A172 (cell line): ENCODE data around the gene TP53BP1. TPM values are rescaled to one million over a fixed set of nuclear protein-coding genes. Genes with fewer than 3 reads are reported as not detected.

Source experiments
- DNase-seq: peaks from one replicate; pipeline ENCODE4 v3.0.0-alpha.2; 2015; ENCODE audit warnings: low spot score
- total RNA-seq: library from RNA; depleted of rRNA; stranded (reverse); fragments of >200 nt; shearing (Covaris generic); gene quantifications from 2 replicates; pipeline ENCODE4 v1.2.3, GENCODE V29; 2014

The TP53BP1 gene
- total RNA-seq, 1 experiment from 2014 or later = 42.3 TPM

DNA sequence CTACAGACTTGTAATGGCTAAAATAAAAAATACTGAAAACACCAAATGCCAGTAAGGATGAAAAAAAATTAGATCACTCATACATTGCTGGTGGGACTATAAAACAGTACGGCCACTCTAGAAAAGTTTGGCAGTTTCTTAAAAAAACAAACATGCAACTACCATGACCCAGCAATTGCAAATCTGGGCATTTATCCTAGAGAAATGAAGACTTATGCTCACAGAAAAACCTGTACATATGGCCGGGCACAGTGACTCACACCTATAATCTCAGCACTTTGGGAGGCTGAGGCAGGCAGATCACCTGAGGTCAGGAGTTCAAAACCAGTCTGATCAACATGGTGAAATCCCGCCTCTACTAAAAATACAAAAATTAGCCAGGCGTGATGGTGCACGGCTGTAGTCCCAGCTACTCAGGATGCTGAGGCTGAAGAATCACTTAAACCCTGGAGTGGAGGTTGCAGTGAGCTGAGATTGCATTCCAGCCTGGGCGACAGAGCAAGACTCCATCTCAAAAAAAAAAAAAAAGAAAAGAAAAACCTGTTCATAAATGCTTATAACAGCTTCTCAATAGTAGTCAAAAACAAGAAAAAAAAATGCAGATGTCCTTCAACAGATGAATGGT is 5.6 kb downstream of the TP53BP1 start:
- DNase-seq = no peak

DNA sequence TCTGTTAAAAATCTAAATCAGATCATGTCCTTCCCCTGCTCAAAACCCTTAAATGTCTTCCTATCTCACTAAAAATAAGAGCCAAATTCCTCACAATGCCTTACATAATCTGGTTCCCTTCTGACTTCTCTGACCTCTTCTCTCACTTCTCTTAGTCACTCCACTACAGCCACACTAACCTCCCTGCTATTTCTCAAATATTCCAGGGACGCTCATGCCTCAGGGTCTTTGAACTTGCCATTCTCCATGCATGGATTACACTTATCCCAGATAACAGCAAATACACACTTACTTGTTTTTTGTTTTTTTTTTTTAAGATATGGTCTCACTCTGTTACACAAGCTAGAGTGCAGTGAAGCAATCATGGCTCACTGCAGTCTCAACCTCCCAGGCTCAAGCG is 8.5 kb downstream of the TP53BP1 start:
- DNase-seq = no peak

DNA sequence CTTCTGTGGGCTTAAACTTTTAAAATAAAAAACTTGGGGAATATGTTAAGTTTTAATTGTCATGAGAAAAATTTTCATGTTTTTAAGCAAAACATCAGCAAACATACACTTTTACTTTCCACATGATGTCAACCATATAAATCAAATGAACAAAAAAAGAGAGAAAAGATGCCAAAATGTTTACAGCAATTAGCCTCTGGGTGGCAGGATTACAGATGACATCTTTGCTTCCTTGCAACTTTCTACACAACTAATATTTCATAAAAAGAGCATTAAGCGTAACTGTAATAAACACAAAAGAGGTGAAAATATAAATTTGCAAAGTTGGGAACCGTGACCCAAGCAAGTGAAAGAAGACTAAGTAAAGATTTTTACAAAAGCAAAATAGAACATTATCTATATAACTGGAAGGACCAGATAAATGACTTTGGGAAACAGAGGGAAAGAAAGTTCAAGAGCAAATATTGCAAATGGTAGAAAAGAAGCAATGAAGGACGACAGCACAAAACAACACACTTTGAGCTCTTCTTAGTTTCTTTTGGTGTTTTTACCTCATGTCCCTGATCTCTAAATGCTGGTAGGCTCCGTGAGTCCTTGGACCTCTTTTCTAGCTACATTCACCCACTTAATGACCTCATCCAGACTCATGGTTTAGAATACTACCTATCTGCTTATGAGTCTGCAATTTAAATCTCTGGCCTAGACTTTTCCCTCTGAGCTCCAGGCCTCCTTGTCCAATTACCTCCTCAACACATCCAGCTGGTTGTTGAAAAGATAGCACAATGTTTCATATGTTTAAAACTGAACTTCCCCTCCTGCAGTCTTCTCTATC is 9.4 kb downstream of the TP53BP1 start:
- DNase-seq = peak; percentile 25

DNA sequence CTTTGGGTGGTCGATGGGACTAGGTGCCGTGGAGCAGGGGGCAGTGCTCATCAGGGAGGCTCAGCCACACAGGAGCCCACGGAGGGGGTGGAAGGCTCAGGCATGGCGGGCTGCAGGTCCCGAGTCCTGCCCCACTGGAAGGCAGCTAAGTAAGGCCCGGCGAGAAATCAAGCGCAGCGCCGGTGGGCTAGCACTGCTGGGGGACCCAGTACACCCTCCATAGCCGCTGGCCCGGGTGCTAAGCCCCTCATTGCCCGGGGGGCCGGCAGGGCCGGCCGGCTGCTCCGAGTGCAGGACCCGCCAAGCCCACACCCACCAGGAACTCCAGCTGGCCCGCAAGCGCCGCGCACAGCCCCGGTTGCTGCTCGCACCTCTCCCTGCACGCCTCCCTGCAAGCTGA is 19.1 kb downstream of the TP53BP1 start:
- DNase-seq = no peak

DNA sequence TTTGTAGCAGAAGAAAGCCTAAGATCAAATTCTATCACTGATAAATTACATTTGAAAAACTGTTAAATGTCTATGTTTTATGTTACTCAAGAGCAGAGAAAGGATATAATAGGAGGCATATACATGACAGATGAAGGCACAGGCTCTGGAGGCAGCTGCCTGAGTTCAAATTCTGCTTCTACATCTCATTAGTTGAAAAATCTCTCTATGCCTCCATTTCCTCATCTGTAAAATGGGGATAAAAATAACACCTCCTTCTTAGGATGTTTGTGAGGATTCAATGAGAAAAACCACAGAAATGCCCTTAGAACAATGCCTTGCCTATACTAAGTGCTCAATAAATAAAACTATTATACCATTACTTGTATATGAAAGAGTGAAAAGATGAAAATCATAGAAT is 21.0 kb downstream of the TP53BP1 start:
- DNase-seq = no peak

DNA sequence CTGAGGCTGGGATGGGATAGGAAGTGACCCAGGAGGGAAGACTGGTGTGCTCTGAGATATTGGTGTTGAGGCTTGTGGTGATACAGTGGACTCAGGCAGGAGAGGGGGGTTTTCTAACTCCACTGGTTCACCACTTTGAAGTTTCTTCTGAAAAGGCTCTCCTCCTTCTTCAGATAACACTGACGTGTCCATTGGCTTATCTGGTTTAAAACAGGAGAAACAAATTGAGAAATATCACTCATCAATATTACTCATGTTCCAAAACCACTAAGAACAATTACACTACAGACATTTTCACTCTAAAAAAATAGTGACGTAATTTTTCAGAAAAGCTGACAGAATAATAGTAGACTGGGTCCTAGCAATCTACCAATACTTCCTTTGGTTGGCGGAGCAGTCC is 23.1 kb downstream of the TP53BP1 start:
- no peak for DNase-seq

DNA sequence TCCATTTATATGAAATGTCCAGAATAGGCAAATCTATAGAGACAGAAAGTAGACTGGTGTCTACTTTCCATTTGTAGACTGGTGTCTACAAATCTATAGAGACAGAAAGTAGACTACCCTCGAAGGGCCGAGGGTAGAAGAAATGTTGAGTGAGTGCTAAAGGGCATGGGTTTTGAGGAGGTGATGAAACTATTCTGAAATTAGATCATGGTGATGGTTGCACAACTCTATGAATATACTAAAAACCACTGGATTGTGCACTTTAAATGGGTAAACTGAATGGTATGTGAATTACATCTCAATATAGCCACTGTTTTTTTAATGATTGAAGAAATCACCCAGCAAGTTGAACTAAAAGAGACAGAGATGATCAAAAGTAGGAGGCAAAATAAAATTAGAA is 27.9 kb downstream of the TP53BP1 start:
- no peak for DNase-seq

GRCh38 chr15:43463998-43464397 is 29.0 kb downstream of the TP53BP1 start:
- DNase-seq = no peak

- no peak for DNase-seq
These were observed 29.4 kb downstream of the TP53BP1 start for GRCh38 chr15:43463507-43463906.

DNA sequence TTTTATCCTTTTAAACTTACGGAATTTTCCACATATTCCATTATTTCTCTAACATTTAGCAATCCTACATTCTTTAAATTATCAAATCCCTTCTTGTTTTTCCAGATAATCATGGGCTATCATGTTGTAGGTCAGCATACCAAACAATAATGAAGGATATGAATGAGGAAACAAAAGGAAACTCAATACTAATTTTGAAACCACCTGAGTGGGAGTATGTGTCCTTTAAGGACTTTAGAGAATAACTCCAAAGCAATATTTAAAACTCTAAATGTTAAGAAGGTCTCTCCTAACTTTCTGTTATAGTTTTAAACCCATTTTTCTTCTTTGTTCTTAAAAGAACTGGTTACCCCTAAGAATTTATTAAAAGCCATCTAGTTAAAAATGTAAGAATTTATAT is 43.0 kb downstream of the TP53BP1 start:
- DNase-seq = no peak

DNA sequence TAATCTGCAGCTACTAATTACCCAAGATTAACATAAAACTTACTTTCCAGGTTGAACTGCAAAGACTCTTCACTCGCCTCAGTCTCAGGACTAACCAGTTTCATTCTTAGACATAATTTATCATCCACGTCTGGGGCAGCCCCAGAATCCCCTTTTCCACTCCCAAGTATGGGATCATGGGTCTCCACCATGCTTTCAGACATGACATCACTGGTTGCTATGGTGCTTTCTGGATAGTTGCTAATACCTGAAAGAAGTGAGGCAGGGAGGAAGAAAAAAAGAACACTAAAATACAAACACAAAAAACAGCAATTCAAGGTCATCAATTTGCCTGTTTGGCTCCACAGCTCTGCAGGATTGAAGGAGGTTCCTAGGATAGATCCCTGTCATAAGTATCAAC is 46.6 kb downstream of the TP53BP1 start:
- DNase-seq = no peak

GRCh38 chr15:43441316-43441715 is 51.6 kb downstream of the TP53BP1 start:
- DNase-seq = peak; percentile 36

DNA sequence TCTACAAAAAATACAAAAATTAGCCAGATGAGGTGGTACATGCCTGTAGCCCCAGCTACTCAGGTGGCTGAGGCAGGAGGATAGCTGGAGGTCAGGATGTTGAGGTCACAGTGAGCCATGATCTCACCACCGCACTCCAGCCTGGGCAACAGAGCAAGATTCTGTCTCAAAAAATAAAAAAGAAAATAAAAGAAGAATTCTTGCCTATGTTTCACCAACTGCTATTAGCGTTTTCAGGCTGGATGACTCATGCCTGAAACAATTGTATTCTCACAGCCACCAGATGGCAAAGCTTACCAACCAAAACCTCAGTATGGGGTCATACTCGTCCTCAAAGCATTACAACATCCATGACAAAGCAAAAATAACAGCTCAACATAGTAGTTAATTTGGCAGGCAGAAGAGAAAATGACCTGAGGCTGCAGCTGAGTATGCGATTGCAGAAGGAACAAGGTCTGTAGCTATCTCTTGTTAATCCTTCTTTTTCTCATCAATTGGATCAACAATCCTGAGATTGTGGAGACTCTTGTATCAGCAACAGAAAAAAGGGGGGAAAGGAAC is 52.2 kb downstream of the TP53BP1 start:
- peak; percentile 95 for DNase-seq

DNA sequence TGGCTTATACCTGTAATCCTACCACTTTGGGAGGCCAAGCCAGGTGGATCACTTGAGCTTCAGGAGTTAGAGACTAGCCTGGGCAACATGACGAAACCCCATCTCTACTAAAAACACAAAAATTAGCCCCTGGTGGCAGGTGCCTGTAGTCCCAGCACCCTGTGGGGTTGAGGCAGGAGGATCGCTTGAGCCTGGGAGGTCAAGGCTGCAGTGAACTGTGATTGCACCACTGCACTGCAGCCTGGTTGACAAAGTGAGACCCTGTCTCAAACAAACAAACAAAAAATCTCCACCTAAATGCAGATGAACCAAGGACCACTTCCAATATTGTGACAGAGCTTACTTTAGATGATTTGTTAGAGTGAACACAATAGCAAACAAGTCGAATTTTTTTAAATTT is 53.7 kb downstream of the TP53BP1 start:
- DNase-seq = no peak

- no peak for DNase-seq
These were observed 56.6 kb downstream of the TP53BP1 start for GRCh38 chr15:43436395-43436794.

DNA sequence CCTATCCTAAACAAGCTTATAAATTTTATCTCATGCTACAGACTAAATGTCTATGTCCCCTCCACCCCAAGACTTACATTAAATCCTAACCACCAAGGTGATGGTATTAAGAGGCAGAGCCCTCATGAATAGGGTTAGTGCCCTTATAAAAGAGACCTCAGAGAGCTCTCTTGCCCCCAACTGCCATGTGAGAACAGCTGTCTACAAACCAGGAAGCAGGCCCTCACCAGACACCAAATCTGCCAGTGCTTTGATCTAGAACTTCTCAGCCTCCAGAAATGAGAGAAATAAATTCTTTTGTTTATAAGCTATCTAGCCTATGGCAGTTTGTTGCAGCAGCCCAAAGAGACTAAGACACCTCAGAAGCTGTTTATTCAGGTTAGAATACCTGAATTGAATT is 58.5 kb downstream of the TP53BP1 start:
- no peak for DNase-seq

- no peak for DNase-seq
These were observed 59.2 kb downstream of the TP53BP1 start for GRCh38 chr15:43433661-43434303.

DNA sequence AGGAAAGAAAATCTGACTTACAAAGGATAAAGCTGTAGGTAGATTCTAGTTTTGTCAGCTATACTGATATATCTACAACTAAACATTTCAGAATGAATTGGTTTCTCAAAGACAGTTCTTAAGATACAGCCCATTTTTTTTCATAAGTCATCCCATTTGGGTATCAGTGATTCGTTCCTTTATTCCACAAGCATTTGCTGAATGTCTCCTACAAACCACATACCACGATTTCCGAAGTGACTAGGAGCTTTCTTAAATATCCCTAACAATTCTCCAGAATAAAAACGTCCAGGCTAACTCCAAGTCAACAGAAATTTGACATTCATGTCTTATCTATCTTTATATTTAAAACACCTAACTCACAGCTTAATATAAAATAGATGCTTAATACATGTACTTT is 59.8 kb downstream of the TP53BP1 start:
- DNase-seq = no peak

GRCh38 chr15:43429687-43430086 is 63.3 kb downstream of the TP53BP1 start:
- DNase-seq = no peak

DNA sequence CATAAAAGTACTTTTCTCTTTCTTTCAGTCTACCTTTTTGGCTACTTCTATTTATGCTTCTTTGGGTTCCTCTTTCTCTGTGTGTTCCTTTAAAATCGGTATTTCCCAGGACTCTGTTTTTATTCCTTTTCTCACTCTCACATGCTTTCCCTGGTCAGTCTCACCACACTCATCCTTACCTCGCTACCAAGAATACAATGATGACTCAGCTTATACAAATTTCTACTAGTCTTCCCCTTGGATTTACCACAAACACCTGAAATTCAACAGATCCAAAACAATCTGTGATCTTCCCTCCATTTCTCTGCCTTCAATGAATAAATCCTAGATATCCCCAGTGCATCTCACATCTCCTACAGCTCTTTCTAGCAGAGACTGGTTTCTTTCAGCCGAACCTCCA is 69.2 kb downstream of the TP53BP1 start:
- peak; percentile 7 for DNase-seq

DNA sequence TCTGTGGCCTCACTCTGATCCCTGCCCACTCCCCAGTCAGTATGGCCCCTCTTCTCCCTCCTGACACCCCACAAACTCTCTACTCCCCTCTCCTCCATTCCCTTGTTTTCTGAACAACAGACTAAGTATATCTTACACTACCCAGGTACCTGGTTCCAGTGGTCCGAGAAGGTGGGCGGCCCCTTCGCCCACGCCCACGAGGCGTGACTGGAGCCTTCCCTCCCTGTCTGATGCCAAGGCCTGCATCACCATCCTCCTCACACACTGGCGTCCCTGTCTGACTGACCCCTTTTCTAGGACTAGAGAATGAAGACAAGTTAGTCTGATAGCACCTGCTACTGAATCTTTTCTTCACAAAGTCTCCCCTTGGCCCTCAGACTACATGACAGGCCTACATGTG is 72.1 kb downstream of the TP53BP1 start:
- DNase-seq = no peak

DNA sequence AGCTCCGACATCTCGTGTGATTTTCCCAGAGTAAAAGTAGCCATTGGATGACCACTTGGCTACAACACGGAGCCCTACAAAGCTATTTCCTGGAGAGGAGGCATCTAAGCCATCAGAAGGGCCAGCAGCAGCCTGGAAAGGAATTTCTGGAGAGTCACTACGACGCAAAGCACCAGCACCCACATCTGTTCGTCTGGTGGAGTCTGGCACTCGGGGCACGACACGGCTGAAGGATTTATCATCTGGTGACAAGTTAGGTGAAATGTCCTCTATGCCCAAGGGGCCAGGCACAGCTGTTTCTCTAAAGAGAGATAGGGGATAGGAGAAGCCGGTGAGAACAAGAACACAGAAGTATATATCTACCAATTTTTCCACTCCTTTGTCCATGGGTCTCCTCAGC is 72.5 kb downstream of the TP53BP1 start:
- no peak for DNase-seq

- DNase-seq = no peak
These were observed 78.8 kb downstream of the TP53BP1 start for GRCh38 chr15:43414196-43414595.
